HFFc6 (cell line): ENCODE data around the gene POU2F1. TPM values are rescaled to one million over a fixed set of nuclear protein-coding genes. Genes with fewer than 3 reads are reported as not detected.
"Not testable (repeated sequence)": the region's sequence is repeated elsewhere in the genome, so short reads cannot be mapped to it uniquely, and the experiment has no call there.

Experiments
- DNase-seq: peaks from one replicate; pipeline ENCODE4 v3.0.0-alpha.2; 2018
- H3K27ac Mint-ChIP-seq: 2 replicates; pipeline ENCODE4 v1.8.0; 2020; ENCODE audit warnings: mild to moderate bottlenecking, mixed read lengths
- H3K27me3 Mint-ChIP-seq: 2 replicates; pipeline ENCODE4 v1.8.0; 2021; ENCODE audit warnings: mild to moderate bottlenecking, moderate library complexity, mixed read lengths; ENCODE audit not compliant: insufficient read depth
- H3K36me3 Mint-ChIP-seq: 2 replicates; pipeline ENCODE4 v1.8.0; 2021; ENCODE audit warnings: low read depth, mixed read lengths
- H3K4me1 Mint-ChIP-seq: 2 replicates; pipeline ENCODE4 v1.8.0; 2020; ENCODE audit warnings: low read depth, mixed read lengths
- H3K4me3 Mint-ChIP-seq: 2 replicates; pipeline ENCODE4 v1.8.0; 2020; ENCODE audit warnings: mild to moderate bottlenecking, moderate library complexity, mixed read lengths
- H3K9me3 Mint-ChIP-seq: 2 replicates; pipeline ENCODE4 v1.8.0; 2020; ENCODE audit warnings: mild to moderate bottlenecking, mixed read lengths
- CTCF ChIP-seq: fragments of 200-600 bp; sonication (generic); IDR thresholded peaks from 2 replicates; pipeline ENCODE4 v1.5.0; 2021; ENCODE audit warnings: antibody characterized with exemption, mild to moderate bottlenecking
- total RNA-seq, 6 experiments: library from RNA; stranded (reverse); fragmentation: NEBNext Ultra II Directional; extraction: Animal tissue kit (Norgen Biotek cat#: 25700); gene quantifications; 2 replicates in 1 of 6; 3 replicates in 5 of 6; pipeline ENCODE4 v1.2.3, GENCODE V29; 2021

The POU2F1 gene
- total RNA-seq, 6 experiments from 2014 or later = 3.4 to 6.6 (median 4.4) TPM

GRCh38 chr1:167198518-167199133 lies 22.1 kb upstream of the POU2F1 start:
- Mint-ChIP-seq H3K4me1 (peaks cover 19% of the 10 kb centered on the region), H3K36me3 (no peaks in the 10 kb centered on the region), H3K27ac (no peak overlapping the region), H3K27me3 (peaks cover 2% of the 10 kb centered on the region), H3K4me3 (no peak overlapping the region), H3K9me3 (no peaks in the 10 kb centered on the region)
- no peak for DNase-seq
- TF ChIP-seq CTCF = no peak

DNA sequence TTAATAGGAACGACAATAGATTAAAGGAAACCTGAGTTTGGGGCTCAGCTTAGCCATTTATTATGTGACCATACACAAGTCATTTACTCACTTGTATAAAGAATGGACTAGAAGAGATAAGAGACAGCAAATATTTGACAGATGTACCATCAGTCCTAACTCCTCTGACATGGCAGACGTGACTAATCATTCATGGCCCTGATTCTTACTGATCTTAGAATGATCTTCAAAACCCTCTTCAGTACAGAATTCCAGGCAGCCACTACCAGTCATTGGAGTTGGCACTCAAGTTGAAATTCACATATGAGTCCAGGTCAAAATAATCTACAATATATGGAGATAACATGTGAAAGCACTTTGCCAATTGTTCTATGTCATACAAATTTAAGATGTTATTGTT lies 21.0 kb upstream of the POU2F1 start:
- Mint-ChIP-seq H3K27ac (no peak overlapping the region), H3K9me3 (no peaks in the 10 kb centered on the region), H3K36me3 (no peaks in the 10 kb centered on the region), H3K27me3 (peaks cover 2% of the 10 kb centered on the region), H3K4me1 (peaks cover 19% of the 10 kb centered on the region), H3K4me3 (no peak overlapping the region)
- TF ChIP-seq CTCF = no peak
- no peak for DNase-seq

DNA sequence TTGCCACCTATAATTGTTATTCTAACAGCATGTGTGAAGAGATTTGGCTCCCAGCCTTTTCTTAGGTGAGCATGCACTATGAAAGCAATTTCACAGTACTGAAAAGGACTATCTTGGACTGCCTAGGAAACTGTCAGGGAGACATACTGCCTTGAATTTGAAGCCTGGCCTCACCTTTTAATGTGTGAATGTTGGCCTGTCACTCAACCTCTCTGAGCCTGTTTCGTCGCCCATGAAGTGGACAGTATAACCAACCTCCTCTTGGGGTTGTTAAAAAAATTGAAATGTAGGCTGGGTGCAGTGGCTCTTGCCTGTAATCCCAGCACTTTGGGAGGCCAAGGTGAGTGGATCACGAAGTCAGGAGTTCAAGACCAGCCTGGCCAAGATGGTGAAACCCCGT lies 20.4 kb upstream of the POU2F1 start:
- peaks cover 2% of the 10 kb centered on the region for H3K27me3 Mint-ChIP-seq
- DNase-seq = no peak
- H3K36me3 Mint-ChIP-seq = no peaks in the 10 kb centered on the region
- H3K9me3 Mint-ChIP-seq = no peaks in the 10 kb centered on the region
- peaks cover 19% of the 10 kb centered on the region for H3K4me1 Mint-ChIP-seq
- H3K4me3 Mint-ChIP-seq = no peak overlapping the region
- TF ChIP-seq CTCF = no peak
- H3K27ac Mint-ChIP-seq = no peak overlapping the region

GRCh38 chr1:167200749-167201148 lies 19.9 kb upstream of the POU2F1 start:
- TF ChIP-seq CTCF = no peak
- Mint-ChIP-seq H3K4me3 (no peak overlapping the region), H3K4me1 (peaks cover 17% of the 10 kb centered on the region), H3K27me3 (peaks cover 2% of the 10 kb centered on the region), H3K27ac (no peak overlapping the region), H3K9me3 (no peaks in the 10 kb centered on the region), H3K36me3 (no peaks in the 10 kb centered on the region)
- DNase-seq = no peak

GRCh38 chr1:167202049-167202448 lies 18.6 kb upstream of the POU2F1 start:
- TF ChIP-seq CTCF = no peak
- H3K27ac Mint-ChIP-seq = no peak overlapping the region
- H3K4me1 Mint-ChIP-seq = peaks cover 6% of the 10 kb centered on the region; the same call in 1 of the 2 replicates
- no peaks in the 10 kb centered on the region for H3K36me3 Mint-ChIP-seq
- DNase-seq = no peak
- peaks cover 2% of the 10 kb centered on the region for H3K27me3 Mint-ChIP-seq
- no peaks in the 10 kb centered on the region for H3K9me3 Mint-ChIP-seq
- H3K4me3 Mint-ChIP-seq = no peak overlapping the region

DNA sequence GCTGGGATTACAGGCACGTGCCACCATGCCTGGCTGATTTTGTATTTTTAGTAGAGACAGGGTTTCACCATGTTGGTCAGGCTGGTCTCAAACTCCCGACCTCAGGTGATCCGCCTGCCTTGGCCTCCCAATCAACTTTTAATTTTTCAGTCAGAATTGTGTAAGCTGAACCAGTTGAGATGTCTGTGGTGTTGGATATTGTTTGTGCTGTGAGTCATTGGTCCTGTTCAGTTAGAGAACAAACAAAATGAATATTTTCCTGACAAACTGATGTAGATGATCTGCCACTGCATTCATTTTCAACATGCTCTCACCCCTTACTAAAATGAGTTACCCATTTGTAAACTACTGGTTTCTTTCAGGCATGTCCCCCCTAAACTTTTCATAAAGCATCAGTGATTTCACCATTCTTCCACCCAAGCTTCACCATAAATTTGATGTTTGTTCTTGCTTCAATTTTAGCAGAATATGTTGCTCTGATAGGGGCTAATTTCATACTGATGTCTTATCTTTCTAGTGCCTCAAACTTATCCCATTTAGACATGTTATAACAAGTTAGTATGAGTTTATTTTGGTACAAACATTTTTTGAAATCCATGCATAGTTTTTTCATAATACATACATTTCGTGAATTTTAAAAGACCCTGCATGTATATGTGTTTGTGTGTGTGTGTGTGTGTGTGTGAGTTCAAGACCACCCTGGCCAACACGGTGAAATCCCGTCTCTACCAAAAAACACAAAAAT lies 15.2 kb upstream of the POU2F1 start:
- H3K27me3 Mint-ChIP-seq, H3K27ac Mint-ChIP-seq, H3K4me3 Mint-ChIP-seq, H3K36me3 Mint-ChIP-seq, H3K9me3 Mint-ChIP-seq, DNase-seq, H3K4me1 Mint-ChIP-seq: not testable (repeated sequence)
